ENCODE data around the gene KLHL22.

Gene KLHL22

GRCh38 chr22:20440637-20441591 is 54.7 kb downstream of the KLHL22 start:
- Histone ChIP-seq H2AFZ (no peak overlapping the region), H3K27ac (no peak overlapping the region), H3K9ac (no peak overlapping the region), H3K9me3 (ENCODE audit: control insufficient read depth, low read length) (no peaks in the 10 kb centered on the region), H3K36me3 (ENCODE audit: control insufficient read depth, insufficient read depth, low read length) (no peaks in the 10 kb centered on the region), H3K4me2 (ENCODE audit: low read length) (no peak overlapping the region), H3K79me2 (no peaks in the 10 kb centered on the region), H3K4me1 (no peaks in the 10 kb centered on the region), H3K27me3 (ENCODE audit: control insufficient read depth, insufficient read depth, low read length) (no peaks in the 10 kb centered on the region), H3K4me3 (ENCODE audit: low read depth, low read length) (no peak overlapping the region)
- no peak for TF ChIP-seq CTCF (IDR thresholded peaks at IDR 0.05)

- TF ChIP-seq CTCF (IDR thresholded peaks at IDR 0.05), result no peak
- no peaks in the 10 kb centered on the region for H3K79me2 ChIP-seq
- H3K27me3 ChIP-seq (ENCODE audit: control insufficient read depth, insufficient read depth, low read length), result no peaks in the 10 kb centered on the region
- H3K9ac ChIP-seq, result no peak overlapping the region
- no peak overlapping the region for H3K27ac ChIP-seq
- H3K9me3 ChIP-seq (ENCODE audit: control insufficient read depth, low read length), result no peaks in the 10 kb centered on the region
- no peaks in the 10 kb centered on the region for H3K36me3 ChIP-seq (ENCODE audit: control insufficient read depth, insufficient read depth, low read length)
- H3K4me3 ChIP-seq (ENCODE audit: low read depth, low read length), result no peak overlapping the region
- H3K4me2 ChIP-seq (ENCODE audit: low read length), result no peak overlapping the region
- H3K4me1 ChIP-seq, result no peaks in the 10 kb centered on the region
- H2AFZ ChIP-seq, result no peak overlapping the region
Measured at GRCh38 chr22:20439928-20440575, 55.5 kb downstream of the KLHL22 start.

- no peaks in the 10 kb centered on the region for H3K36me3 ChIP-seq (ENCODE audit: control insufficient read depth, insufficient read depth, low read length)
- H3K9me3 ChIP-seq (ENCODE audit: control insufficient read depth, low read length), result no peaks in the 10 kb centered on the region
- no peaks in the 10 kb centered on the region for H3K4me1 ChIP-seq
- no peak for TF ChIP-seq CTCF (IDR thresholded peaks at IDR 0.05)
- H3K4me2 ChIP-seq (ENCODE audit: low read length), result no peak overlapping the region
- H3K27ac ChIP-seq, result no peak overlapping the region
- H3K9ac ChIP-seq, result no peak overlapping the region
- no peaks in the 10 kb centered on the region for H3K27me3 ChIP-seq (ENCODE audit: control insufficient read depth, insufficient read depth, low read length)
- no peaks in the 10 kb centered on the region for H3K79me2 ChIP-seq
- no peak overlapping the region for H2AFZ ChIP-seq
- H3K4me3 ChIP-seq (ENCODE audit: low read depth, low read length), result no peak overlapping the region
Measured at GRCh38 chr22:20439556-20439927, 56.1 kb downstream of the KLHL22 start.

- Histone ChIP-seq H3K27ac (no peak overlapping the region), H3K36me3 (ENCODE audit: control insufficient read depth, insufficient read depth, low read length) (no peaks in the 10 kb centered on the region), H3K4me3 (ENCODE audit: low read depth, low read length) (no peak overlapping the region), H3K9me3 (ENCODE audit: control insufficient read depth, low read length) (no peaks in the 10 kb centered on the region), H3K79me2 (no peaks in the 10 kb centered on the region), H2AFZ (no peak overlapping the region), H3K27me3 (ENCODE audit: control insufficient read depth, insufficient read depth, low read length) (no peaks in the 10 kb centered on the region), H3K4me2 (ENCODE audit: low read length) (no peak overlapping the region), H3K4me1 (no peaks in the 10 kb centered on the region), H3K9ac (no peak overlapping the region)
- TF ChIP-seq CTCF (IDR thresholded peaks at IDR 0.05), result no peak
Measured at GRCh38 chr22:20438678-20439492, 56.7 kb downstream of the KLHL22 start.
